GM10847 (cell line): Measurements from ENCODE around the gene GPR161.

ENCODE experiments used
- POLR2A ChIP-seq: IDR thresholded peaks from 2 replicates; pipeline ENCODE4 v1.6.1; 2011; ENCODE audit not compliant: insufficient read length; ENCODE audit errors: extremely low read depth

Gene GPR161

GRCh38 chr1:168087696-168088095, 49.0 kb downstream of the GPR161 start:
- no peak for TF ChIP-seq POLR2A

GRCh38 chr1:168086438-168086837, 50.3 kb downstream of the GPR161 start:
- no peak for TF ChIP-seq POLR2A

- no peak for TF ChIP-seq POLR2A
Measured at GRCh38 chr1:168085401-168085872, 51.3 kb downstream of the GPR161 start.

- no peak for TF ChIP-seq POLR2A
Measured at GRCh38 chr1:168084396-168085231, 52.1 kb downstream of the GPR161 start.

- TF ChIP-seq POLR2A, result no peak
Measured at GRCh38 chr1:168083456-168084325, 53.0 kb downstream of the GPR161 start.

GRCh38 chr1:168082008-168082876, 54.5 kb downstream of the GPR161 start:
- TF ChIP-seq POLR2A, result no peak

GRCh38 chr1:168081373-168082007, 55.2 kb downstream of the GPR161 start:
- TF ChIP-seq POLR2A, result no peak

- no peak for TF ChIP-seq POLR2A
Measured at GRCh38 chr1:168079761-168080160, 57.0 kb downstream of the GPR161 start.

GRCh38 chr1:168069384-168069783, 67.3 kb downstream of the GPR161 start:
- TF ChIP-seq POLR2A, result no peak

- no peak for TF ChIP-seq POLR2A
Measured at GRCh38 chr1:168065506-168065905, 71.2 kb downstream of the GPR161 start.

GRCh38 chr1:168064216-168064615, 72.5 kb downstream of the GPR161 start:
- no peak for TF ChIP-seq POLR2A

- no peak for TF ChIP-seq POLR2A
Measured at GRCh38 chr1:168057921-168058320, 78.8 kb downstream of the GPR161 start.

- TF ChIP-seq POLR2A, result no peak
Measured at GRCh38 chr1:168057355-168057754, 79.4 kb downstream of the GPR161 start.

GRCh38 chr1:168054117-168054516, 82.6 kb downstream of the GPR161 start:
- TF ChIP-seq POLR2A, result no peak

GRCh38 chr1:168053681-168054080, 83.0 kb downstream of the GPR161 start:
- no peak for TF ChIP-seq POLR2A

- no peak for TF ChIP-seq POLR2A
Measured at GRCh38 chr1:168050880-168051279, 85.8 kb downstream of the GPR161 start.
